ENCODE data around the gene RNASE8.

GRCh38 chr14:21049271-21049673, 8.3 kb upstream of the RNASE8 start:
- TF ChIP-seq CTCF (IDR thresholded peaks at IDR 0.05; ENCODE audit: low read depth, low read length) (no peak), EZH2phosphoT487 (IDR thresholded peaks at IDR 0.05; ENCODE audit: low read depth) (no peak)

All from OCI-LY3 (cell line).